Measurements from ENCODE around the gene COL13A1.

Gene COL13A1

DNA sequence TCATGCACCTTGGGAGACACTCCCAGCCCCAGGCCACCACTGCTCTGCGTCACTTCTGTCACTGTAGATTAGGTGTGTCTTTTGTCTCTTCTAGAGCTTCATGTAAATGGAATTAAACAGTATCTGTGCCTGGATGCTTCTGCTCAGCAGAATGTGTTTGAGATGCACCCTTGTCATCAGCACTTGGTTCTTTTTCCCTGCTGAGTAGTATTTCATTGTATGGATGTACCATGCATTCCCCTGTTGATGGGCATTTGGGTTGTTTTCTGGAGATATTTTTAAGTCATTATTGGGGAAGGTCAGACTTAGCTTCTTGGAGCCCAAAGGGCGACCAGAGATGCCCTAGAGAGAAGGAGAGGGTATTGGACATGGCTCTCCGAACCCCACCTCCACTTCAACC lies 126.6 kb downstream of the COL13A1 start:
- DNase-seq, result no peak
- Mint-ChIP-seq H3K9me3 (peaks cover 5% of the 10 kb centered on the region in 2 donors), H3K4me1 (no peaks in the 10 kb centered on the region), H3K27me3 (peaks cover 24 to 28% of the 10 kb centered on the region in 2 donors), H3K4me3 (no peak overlapping the region), H3K27ac (no peak overlapping the region), H3K36me3 (no peaks in the 10 kb centered on the region)
- no peak for ATAC-seq (replicated peaks)

DNA sequence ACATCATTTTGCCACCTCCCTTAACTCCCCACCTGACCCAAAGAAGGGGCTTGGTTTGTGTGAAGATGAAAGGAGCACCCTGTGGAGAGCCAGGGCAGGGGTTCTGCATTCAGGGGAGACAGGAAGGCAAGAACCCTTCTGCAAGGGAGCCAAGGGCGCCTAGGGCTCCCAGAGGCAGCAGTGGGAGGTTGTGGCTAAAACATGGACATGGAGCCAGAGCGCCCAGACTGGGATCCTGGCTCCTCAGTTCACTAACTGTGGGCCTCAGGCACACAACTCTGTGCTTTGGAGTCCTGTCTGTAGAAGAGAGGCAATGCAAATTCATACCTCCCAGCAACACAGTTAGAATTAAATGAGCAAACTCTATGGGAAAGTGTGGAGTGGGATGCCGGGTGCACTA lies 127.9 kb downstream of the COL13A1 start:
- ATAC-seq (replicated peaks) (no peak), DNase-seq (no peak)
- Mint-ChIP-seq H3K4me3 (no peak overlapping the region), H3K27me3 (peaks cover 24 to 28% of the 10 kb centered on the region in 2 donors), H3K27ac (no peak overlapping the region), H3K36me3 (no peaks in the 10 kb centered on the region), H3K4me1 (no peaks in the 10 kb centered on the region), H3K9me3 (peaks cover 5% of the 10 kb centered on the region in 2 donors)

DNA sequence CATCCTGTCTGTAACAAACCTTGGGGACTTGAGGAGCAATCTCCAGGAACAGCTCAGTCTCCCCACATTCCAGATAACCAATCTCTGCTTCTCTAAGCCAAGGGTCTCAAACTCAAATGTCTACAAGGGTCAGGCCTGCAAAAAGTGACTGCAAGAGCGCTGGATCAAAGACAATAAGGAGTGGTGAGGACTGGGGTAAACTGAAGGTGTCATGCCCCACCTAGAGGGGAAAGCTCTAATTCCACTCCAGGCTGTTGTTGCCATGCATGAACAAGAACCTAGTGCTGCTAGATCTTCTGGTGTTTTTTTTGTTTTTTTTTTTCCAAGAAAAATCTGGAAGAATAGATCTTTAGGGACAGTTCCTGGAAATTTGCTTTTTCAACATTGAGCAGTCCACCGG lies 133.1 kb downstream of the COL13A1 start:
- Mint-ChIP-seq H3K27ac (no peak overlapping the region), H3K4me1 (no peaks in the 10 kb centered on the region), H3K36me3 (no peaks in the 10 kb centered on the region), H3K4me3 (no peak overlapping the region), H3K9me3 (no peaks in the 10 kb centered on the region), H3K27me3 (peaks cover 10 to 17% of the 10 kb centered on the region in 2 donors)
- ATAC-seq (replicated peaks) (no peak), DNase-seq (no peak)

DNA sequence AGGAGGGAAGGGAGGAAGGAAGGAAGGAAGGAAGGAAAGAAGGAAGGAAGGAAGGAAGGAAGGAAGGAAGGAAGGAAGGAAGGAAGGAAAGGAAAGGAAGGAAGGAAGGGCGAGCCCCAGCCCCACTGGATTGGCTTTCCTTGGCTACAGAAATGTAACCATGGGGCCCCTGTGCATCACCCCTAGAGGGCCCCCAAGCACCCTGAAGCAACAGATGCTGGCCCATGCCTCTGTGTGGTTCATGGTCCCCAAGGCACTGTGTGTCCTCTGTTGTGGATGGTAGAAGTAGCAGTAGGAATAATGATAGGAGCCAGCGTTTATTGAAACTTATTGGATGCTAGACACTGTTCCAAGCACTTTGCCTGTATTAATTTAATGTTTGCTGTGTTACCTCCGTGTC lies 134.4 kb downstream of the COL13A1 start:
- Mint-ChIP-seq H3K27me3 (peaks cover 10 to 13% of the 10 kb centered on the region in 2 donors), H3K4me3 (no peak overlapping the region), H3K36me3 (no peaks in the 10 kb centered on the region), H3K4me1 (no peaks in the 10 kb centered on the region), H3K27ac (no peak overlapping the region), H3K9me3 (no peaks in the 10 kb centered on the region)
- peak; percentile 88 to 95 for ATAC-seq (replicated peaks)
- DNase-seq, result peak; percentile 24

DNA sequence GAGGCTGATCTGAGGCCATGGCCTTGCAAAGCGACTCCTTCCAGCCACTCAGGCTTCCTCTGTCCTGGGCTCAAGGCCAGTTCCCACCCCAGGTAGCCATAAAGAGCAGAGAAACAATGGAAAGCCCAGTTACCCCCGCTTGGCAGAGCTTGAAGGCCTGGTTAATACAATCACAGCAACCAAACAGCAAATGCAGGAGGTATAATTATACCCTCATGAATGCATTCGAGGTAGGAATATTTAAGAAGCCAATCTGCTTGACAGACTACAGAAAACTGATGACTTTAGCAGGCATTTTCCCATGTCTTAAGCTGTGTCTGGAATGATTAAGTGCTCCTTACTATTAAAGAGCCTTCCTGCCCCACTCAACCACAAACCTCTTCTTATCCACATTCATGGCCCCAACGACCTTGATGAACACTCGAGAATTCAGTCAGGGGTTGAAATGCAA lies 136.9 kb downstream of the COL13A1 start:
- H3K4me1 Mint-ChIP-seq, result no peaks in the 10 kb centered on the region
- DNase-seq (no peak), ATAC-seq (replicated peaks) (no peak)
- H3K9me3 Mint-ChIP-seq, result peaks cover 0 to 1% of the 10 kb centered on the region in 2 donors
- H3K4me3 Mint-ChIP-seq, result no peak overlapping the region
- H3K27ac Mint-ChIP-seq, result no peak overlapping the region
- peaks cover 6 to 10% of the 10 kb centered on the region in 2 donors for H3K27me3 Mint-ChIP-seq
- no peaks in the 10 kb centered on the region for H3K36me3 Mint-ChIP-seq

DNA sequence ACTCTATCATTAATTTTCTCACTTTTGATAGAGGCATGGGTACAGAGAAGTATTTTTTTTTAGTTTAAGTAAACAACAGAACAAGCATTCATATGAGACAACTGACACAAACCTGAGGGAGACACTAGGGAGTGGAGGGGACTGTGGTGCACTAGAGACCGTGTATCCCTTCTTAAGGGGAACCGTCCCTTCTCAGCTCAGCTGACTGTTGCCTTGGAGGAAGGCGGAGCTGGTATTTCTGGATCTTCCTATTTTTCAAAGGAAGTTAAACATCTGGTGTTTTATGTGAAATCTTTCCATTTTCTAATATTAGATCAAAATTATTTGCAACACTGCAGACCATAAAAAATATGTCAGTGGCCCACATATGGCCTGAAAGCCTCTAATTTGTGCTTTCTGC lies 137.4 kb downstream of the COL13A1 start:
- H3K9me3 Mint-ChIP-seq, result peaks cover 0 to 1% of the 10 kb centered on the region in 2 donors
- no peak overlapping the region for H3K4me3 Mint-ChIP-seq
- H3K27ac Mint-ChIP-seq, result no peak overlapping the region
- no peaks in the 10 kb centered on the region for H3K36me3 Mint-ChIP-seq
- H3K4me1 Mint-ChIP-seq, result no peaks in the 10 kb centered on the region
- DNase-seq (no peak), ATAC-seq (replicated peaks) (no peak)
- H3K27me3 Mint-ChIP-seq, result peaks cover 6 to 10% of the 10 kb centered on the region in 2 donors

DNA sequence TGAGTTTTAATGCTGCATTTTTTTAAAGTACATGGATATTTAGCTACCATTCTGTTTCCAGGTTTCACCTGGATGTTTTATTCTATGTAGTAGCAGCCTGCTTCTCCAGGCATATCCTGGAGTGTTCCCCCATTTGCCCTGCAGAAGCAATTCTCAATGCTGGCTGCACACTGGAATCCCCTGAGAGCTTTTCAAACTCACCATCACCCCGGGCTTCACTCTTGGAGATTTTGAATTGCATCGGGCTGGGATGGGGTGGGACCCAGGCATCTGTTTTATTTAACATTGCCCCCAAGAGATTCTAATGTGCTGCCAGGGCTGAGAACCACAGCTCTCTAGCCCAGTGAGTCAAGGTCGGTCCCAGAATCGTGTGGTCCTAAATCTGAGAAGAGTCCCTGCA lies 137.8 kb downstream of the COL13A1 start:
- DNase-seq (no peak), ATAC-seq (replicated peaks) (no peak)
- no peak overlapping the region for H3K4me3 Mint-ChIP-seq
- H3K4me1 Mint-ChIP-seq, result no peaks in the 10 kb centered on the region
- H3K36me3 Mint-ChIP-seq, result no peaks in the 10 kb centered on the region
- peaks cover 0 to 1% of the 10 kb centered on the region in 2 donors for H3K9me3 Mint-ChIP-seq
- H3K27me3 Mint-ChIP-seq, result peaks cover 6 to 10% of the 10 kb centered on the region in 2 donors
- no peak overlapping the region for H3K27ac Mint-ChIP-seq

DNA sequence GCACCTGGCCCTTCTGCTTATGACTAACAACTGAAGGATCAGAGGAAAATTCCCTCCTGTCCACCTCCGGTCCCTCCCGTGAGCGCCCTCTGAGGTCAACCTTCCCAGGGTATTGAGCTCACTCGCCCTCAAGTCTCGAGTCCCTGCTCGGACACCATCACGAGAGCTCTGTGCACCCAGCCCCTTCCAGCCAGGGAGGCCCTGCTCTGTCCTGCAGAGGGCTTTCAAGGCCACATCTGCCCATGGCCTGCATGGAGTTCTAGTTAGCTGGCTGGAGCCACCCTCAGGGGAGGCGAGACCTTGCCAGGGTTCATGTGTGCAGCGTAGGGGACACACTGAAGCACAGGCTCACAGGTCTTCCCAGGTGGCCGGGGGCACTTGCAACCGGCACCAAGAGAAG lies 140.0 kb downstream of the COL13A1 start:
- DNase-seq (no peak), ATAC-seq (replicated peaks) (no peak)
- H3K4me1 Mint-ChIP-seq, result no peaks in the 10 kb centered on the region
- no peak overlapping the region for H3K27ac Mint-ChIP-seq
- peaks cover 6 to 10% of the 10 kb centered on the region in 2 donors for H3K27me3 Mint-ChIP-seq
- peaks cover 0 to 1% of the 10 kb centered on the region in 2 donors for H3K9me3 Mint-ChIP-seq
- H3K36me3 Mint-ChIP-seq, result no peaks in the 10 kb centered on the region
- no peak overlapping the region for H3K4me3 Mint-ChIP-seq

DNA sequence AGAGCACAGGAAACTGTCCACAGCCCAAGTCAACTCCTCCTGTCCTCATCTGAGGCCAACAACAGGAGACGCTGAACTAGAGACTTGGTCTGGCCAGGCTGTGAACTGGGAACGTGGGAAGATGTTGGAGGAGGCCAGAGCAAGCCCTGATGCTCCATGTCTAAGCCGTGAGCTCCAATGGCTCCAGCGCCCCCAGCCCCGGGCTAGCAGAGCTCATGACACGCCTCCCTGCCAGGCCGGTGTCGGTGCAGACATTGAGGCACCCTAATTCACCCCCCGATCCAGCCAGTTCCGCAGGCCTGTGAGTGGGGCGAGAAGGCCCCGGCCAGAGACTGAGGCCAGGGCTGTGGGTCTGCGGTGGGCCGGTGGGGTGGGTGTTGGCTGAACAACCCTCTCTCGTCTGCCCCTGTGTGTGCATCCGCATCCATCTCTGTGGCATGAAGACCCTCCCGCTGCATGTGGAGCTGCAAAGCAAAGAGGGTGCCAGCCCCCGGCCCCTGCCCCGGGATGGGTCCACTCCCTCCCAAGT lies 141.7 kb downstream of the COL13A1 start:
- H3K36me3 Mint-ChIP-seq, result no peaks in the 10 kb centered on the region
- H3K4me3 Mint-ChIP-seq, result no peak overlapping the region
- H3K9me3 Mint-ChIP-seq, result peaks cover 0 to 1% of the 10 kb centered on the region in 2 donors
- H3K27ac Mint-ChIP-seq, result no peak overlapping the region
- H3K27me3 Mint-ChIP-seq, result peaks cover 6 to 10% of the 10 kb centered on the region in 2 donors
- DNase-seq (no peak), ATAC-seq (replicated peaks) (no peak)
- no peaks in the 10 kb centered on the region for H3K4me1 Mint-ChIP-seq

DNA sequence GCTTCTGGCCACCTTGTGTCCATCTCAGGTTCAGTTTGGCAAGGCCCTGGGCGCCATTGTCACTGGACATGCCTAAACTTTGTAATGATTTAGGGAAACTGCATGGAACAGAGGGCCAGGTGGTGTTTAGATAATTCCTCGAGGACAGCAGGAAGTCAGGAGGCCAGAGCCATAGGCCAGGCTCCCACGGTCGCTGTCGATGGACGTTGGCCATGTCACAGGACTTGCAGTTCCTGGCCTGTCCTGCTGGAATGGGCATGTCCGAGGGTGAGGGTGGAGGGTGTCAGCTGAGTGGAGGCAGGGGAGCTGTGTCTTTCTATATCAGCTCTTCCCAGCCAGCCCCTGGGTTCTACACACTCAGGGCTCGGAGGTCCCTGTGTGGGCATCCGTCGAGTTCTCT lies 143.1 kb downstream of the COL13A1 start:
- DNase-seq (no peak), ATAC-seq (replicated peaks) (no peak)
- Mint-ChIP-seq H3K4me3 (no peak overlapping the region), H3K4me1 (peaks cover under 1 to 1% of the 10 kb centered on the region in 2 donors), H3K27me3 (peaks cover 6 to 10% of the 10 kb centered on the region in 2 donors), H3K36me3 (no peaks in the 10 kb centered on the region), H3K27ac (no peak overlapping the region), H3K9me3 (peaks cover 0 to 1% of the 10 kb centered on the region in 2 donors)

DNA sequence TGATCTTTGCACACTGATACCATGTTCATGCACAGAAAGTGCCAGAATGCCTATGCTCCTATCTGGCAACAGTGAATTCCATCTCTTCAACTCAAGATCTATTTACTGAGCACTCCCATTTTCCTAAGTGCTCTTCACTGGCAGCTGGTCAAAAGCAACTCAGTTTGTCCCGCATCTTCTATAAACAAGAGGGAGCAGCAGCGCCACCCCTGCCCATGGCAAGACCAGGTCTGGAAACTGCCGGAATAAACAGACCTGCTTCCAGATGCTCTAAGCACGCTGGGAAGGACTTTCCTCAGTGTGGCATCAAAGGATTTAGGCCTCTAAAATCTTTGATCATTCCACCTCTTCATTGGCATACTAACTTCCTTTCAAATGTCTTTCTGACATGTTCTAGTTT lies 146.6 kb downstream of the COL13A1 start:
- DNase-seq, result no peak
- no peaks in the 10 kb centered on the region for H3K36me3 Mint-ChIP-seq
- H3K4me3 Mint-ChIP-seq, result no peak overlapping the region
- ATAC-seq (replicated peaks), result no peak
- H3K9me3 Mint-ChIP-seq, result no peaks in the 10 kb centered on the region
- peaks cover 26 to 32% of the 10 kb centered on the region in 2 donors for H3K4me1 Mint-ChIP-seq
- peaks cover 0 to 3% of the 10 kb centered on the region in 2 donors for H3K27me3 Mint-ChIP-seq
- H3K27ac Mint-ChIP-seq, result no peak overlapping the region

DNA sequence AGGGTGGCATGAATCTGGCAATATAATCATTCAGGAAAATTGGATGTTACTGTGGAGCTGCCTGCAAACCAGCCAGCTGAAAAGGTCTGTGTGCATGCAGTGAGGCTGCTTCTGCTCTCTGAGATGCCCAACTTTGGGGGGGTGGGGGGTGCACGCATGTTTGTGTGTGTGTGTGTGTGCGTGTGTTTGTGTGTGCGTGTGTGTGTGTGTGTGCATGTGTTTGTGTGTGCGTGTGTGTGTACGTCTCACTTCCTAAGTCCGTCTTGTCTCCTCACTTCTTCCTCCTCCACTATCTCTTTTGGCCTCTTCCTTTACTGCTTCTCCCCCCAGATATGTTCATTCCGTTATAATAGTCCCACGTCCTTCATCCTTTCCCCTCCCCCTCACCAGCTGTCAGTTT lies 148.1 kb downstream of the COL13A1 start:
- H3K9me3 Mint-ChIP-seq, result no peaks in the 10 kb centered on the region
- no peak for ATAC-seq (replicated peaks)
- DNase-seq, result no peak
- no peaks in the 10 kb centered on the region for H3K36me3 Mint-ChIP-seq
- H3K4me3 Mint-ChIP-seq, result no peak overlapping the region
- H3K4me1 Mint-ChIP-seq, result peaks cover 41 to 47% of the 10 kb centered on the region in 2 donors
- no peak overlapping the region for H3K27ac Mint-ChIP-seq
- no peaks in the 10 kb centered on the region for H3K27me3 Mint-ChIP-seq

DNA sequence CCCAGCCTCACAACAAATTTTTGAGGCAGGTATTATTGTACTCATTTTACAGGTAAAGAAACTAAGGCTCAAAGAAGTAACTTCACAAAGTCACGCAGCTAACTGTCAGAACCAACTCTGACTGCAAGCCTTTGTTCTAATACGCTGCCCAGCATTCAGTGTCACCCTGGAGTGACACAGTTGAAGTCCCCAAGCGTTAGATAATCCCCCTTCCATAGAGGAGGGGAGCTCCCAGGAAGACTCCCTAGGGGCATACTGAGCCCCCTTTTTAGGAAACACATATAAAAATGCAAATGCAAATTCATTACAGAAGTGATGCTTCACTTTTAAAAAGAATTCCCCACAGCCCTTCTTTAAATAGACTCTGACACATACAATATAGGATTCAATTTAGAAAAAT lies 150.0 kb downstream of the COL13A1 start:
- H3K27me3 Mint-ChIP-seq, result peaks cover 0 to 7% of the 10 kb centered on the region in 2 donors

DNA sequence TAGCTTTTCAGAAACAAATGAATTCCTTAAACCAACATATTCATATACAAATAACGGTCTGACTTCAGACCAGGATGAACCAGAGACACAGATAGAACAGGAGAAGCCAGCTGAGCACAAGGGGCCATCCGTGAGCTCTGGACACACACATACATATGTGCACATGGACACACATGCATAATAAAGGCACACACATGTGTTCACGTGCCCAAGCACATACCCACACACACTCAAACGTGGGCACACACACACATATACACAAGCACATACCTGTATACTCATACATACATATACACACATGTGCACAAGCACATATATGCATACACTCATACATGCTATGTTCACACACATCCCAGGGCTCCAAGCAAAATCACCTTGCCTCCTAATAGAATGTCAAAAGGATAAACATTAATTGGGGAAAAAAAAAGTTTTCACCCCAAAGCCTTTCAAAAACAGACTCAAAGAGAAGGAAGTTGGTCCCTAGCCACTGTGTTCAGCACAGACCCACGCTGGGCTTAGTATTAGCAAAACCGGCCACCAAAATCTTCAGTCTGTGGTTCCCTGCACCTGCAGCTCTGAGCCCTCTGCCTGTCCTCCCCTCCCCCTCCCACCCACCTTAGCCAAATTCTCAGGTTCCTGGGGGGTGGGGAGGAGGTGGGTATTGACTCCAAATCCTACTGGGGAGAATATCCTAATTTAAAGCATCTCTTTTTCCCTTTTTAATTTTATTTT lies 150.5 kb downstream of the COL13A1 start:
- peaks cover 0 to 6% of the 10 kb centered on the region in 2 donors for H3K36me3 Mint-ChIP-seq
- DNase-seq, result peak; percentile 47
- H3K27ac Mint-ChIP-seq, result peak overlapping the region; percentile 91
- no peaks in the 10 kb centered on the region for H3K9me3 Mint-ChIP-seq
- H3K4me3 Mint-ChIP-seq, result peak overlapping the region; percentile 50
- H3K27me3 Mint-ChIP-seq, result peaks cover 0 to 7% of the 10 kb centered on the region in 2 donors
- ATAC-seq (replicated peaks), result peak; percentile 58 to 60
- H3K4me1 Mint-ChIP-seq, result peaks cover 59 to 65% of the 10 kb centered on the region in 2 donors

More for the DNA sequence above, 150.0 kb downstream of the COL13A1 start:
- ATAC-seq (replicated peaks), result peak; percentile 64 to 70
- Mint-ChIP-seq H3K4me1 (peaks cover 55 to 60% of the 10 kb centered on the region in 2 donors), H3K4me3 (peak overlapping the region; percentile 50), H3K9me3 (no peaks in the 10 kb centered on the region), H3K36me3 (peaks cover 0 to 6% of the 10 kb centered on the region in 2 donors), H3K27ac (peak overlapping the region; percentile 91)
- peak; percentile 44 for DNase-seq

DNA sequence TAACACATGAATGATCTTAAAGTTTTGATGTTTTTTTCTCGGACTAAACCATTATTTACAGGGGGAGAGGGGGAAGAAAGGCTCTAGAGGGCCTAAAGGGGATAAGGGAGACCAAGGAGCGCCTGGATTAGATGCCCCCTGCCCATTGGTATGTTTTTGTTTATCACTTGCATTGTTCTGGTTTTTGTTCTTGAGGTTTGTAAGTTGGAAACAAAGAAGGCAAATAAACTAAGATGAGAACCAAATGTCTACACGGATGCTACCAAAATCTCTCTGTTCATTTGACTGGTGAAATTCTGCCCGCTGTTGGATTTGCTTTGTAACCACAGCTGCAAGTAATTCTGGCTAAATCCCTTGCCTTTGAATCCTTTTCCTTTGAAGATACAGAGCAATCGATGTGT lies 151.1 kb downstream of the COL13A1 start:
- Mint-ChIP-seq H3K27ac (peak overlapping the region; percentile 89), H3K4me1 (peaks cover 64 to 71% of the 10 kb centered on the region in 2 donors), H3K27me3 (peaks cover 0 to 7% of the 10 kb centered on the region in 2 donors), H3K4me3 (peak overlapping the region; percentile 12 to 40), H3K36me3 (peaks cover 0 to 6% of the 10 kb centered on the region in 2 donors), H3K9me3 (no peaks in the 10 kb centered on the region)
- ATAC-seq (replicated peaks) (no peak), DNase-seq (no peak)

All from stimulated activated naive B cell treated with anti-CD40 and anti-IgM and Interleukin-4, amounts not matched to agents 10 μg/mL and 1 μg/mL and 100 μg/mL, for 72 hours (primary cell).